Upper lobe of left lung (tissue), 4 donors: Measurements from ENCODE around the gene GALNT14.

Experiments used
- EP300 ChIP-seq, 4 donors: sonication (generic); formaldehyde crosslinking; IDR thresholded peaks; one replicate each; pipeline ENCODE4 v1.5.1; 2017; ENCODE audit warnings: antibody characterized with exemption in 4 of 4, control low read depth in 2 of 4
- POLR2A ChIP-seq, 4 donors: fragments of 450-650 bp; IDR thresholded peaks; one replicate each; pipeline ENCODE4 v1.5.1; 2016 to 2017; ENCODE audit warnings: antibody characterized with exemption in 4 of 4, mild to moderate bottlenecking in 2 of 4
- POLR2AphosphoS5 ChIP-seq, 2 donors: sonication (generic); formaldehyde crosslinking; IDR thresholded peaks; one replicate each; pipeline ENCODE4 v1.5.1; 2017; ENCODE audit warnings: antibody characterized with exemption in 2 of 2
- TF ChIP-seq, protein P1 (sequence below), 6 experiments: fragments of 450-650 bp in 4 of 6; fragments of 200-600 bp in 2 of 6; sonication (generic) in 2 of 6; IDR thresholded peaks; one replicate each; pipeline ENCODE4 v1.5.1; 2016 to 2019; ENCODE audit warnings: antibody characterized with exemption in 6 of 6

DNA sequence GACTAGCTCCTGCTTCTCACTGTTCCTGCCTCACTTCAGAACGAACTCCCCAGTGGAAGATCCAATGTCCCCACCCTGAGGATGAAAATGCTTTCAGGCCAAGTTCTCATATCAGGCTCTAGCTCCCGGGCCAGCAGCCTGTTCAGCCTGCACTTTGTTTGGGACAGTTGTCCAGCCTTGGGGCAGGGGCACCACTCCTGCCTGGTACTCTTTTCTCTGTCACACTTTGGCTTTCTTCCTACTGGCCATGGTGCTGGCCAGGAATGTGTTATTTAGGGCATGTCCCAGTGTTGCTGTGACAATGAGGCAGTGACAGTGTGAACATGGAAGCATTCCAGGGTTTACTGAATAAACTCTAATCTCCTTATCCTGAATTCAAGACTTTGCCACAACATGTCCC is 154.1 kb downstream of the GALNT14 start:
- TF ChIP-seq, protein P1, sequence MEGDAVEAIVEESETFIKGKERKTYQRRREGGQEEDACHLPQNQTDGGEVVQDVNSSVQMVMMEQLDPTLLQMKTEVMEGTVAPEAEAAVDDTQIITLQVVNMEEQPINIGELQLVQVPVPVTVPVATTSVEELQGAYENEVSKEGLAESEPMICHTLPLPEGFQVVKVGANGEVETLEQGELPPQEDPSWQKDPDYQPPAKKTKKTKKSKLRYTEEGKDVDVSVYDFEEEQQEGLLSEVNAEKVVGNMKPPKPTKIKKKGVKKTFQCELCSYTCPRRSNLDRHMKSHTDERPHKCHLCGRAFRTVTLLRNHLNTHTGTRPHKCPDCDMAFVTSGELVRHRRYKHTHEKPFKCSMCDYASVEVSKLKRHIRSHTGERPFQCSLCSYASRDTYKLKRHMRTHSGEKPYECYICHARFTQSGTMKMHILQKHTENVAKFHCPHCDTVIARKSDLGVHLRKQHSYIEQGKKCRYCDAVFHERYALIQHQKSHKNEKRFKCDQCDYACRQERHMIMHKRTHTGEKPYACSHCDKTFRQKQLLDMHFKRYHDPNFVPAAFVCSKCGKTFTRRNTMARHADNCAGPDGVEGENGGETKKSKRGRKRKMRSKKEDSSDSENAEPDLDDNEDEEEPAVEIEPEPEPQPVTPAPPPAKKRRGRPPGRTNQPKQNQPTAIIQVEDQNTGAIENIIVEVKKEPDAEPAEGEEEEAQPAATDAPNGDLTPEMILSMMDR (IDR thresholded peaks at IDR 0.05) = no peak
- TF ChIP-seq EP300 (IDR thresholded peaks at IDR 0.05) (no peak), POLR2A (IDR thresholded peaks at IDR 0.05) (no peak), POLR2AphosphoS5 (IDR thresholded peaks at IDR 0.05) (no peak)
